ENCODE results near the gene NDUFC1. TPM values are rescaled to one million over a fixed set of nuclear protein-coding genes. Genes with fewer than 3 reads are reported as not detected.
"Not testable (repeated sequence)": the region's sequence is repeated elsewhere in the genome, so short reads cannot be mapped to it uniquely, and the experiment has no call there.

Gene NDUFC1
- polyA plus RNA-seq (ENCODE audit: insufficient read length in 12 of 12) = 10 to 100 TPM in 11 of 12 donors, not detected in 1; 51.1 to 71.0 (median 57.9) TPM
- long read RNA-seq, donor 1, transcript NDUFC1-209 (5 exons, 1,198 nt) = major isoform, 8 of 198 reads
- long read RNA-seq, donor 1, partial matches to known transcripts = 187 of 198 reads
- long read RNA-seq, donor 1, other reads (novel, unspliced or antisense) = 0 of 198 reads
- long read RNA-seq, donor 2, partial matches to known transcripts = 168 of 176 reads
- long read RNA-seq, donor 2, other reads (novel, unspliced or antisense) = 0 of 176 reads
- long read RNA-seq, donor 3, partial matches to known transcripts = 63 of 67 reads
- long read RNA-seq, donor 3, other reads (novel, unspliced or antisense) = 0 of 67 reads
- long read RNA-seq, donor 4, partial matches to known transcripts = 45 of 47 reads
- long read RNA-seq, donor 4, other reads (novel, unspliced or antisense) = 0 of 47 reads
- long read RNA-seq, donor 5, partial matches to known transcripts = 172 of 176 reads
- long read RNA-seq, donor 5, other reads (novel, unspliced or antisense) = 0 of 176 reads
- long read RNA-seq, donor 6, partial matches to known transcripts = 74 of 74 reads
- long read RNA-seq, donor 6, other reads (novel, unspliced or antisense) = 0 of 74 reads
- long read RNA-seq, donor 7, partial matches to known transcripts = 67 of 72 reads
- long read RNA-seq, donor 7, other reads (novel, unspliced or antisense) = 0 of 72 reads
- long read RNA-seq, donor 8, transcript NDUFC1-209 (5 exons, 1,198 nt) = major isoform, 6 of 132 reads
- long read RNA-seq, donor 8, partial matches to known transcripts = 114 of 132 reads
- long read RNA-seq, donor 8, other reads (novel, unspliced or antisense) = 10 of 132 reads
- long read RNA-seq, donor 9, partial matches to known transcripts = 71 of 77 reads
- long read RNA-seq, donor 9, other reads (novel, unspliced or antisense) = 0 of 77 reads
- long read RNA-seq, donor 10, partial matches to known transcripts = 100 of 117 reads
- long read RNA-seq, donor 10, other reads (novel, unspliced or antisense) = 12 of 117 reads
- long read RNA-seq, donor 11, partial matches to known transcripts = 154 of 158 reads
- long read RNA-seq, donor 11, other reads (novel, unspliced or antisense) = 0 of 158 reads

DNA sequence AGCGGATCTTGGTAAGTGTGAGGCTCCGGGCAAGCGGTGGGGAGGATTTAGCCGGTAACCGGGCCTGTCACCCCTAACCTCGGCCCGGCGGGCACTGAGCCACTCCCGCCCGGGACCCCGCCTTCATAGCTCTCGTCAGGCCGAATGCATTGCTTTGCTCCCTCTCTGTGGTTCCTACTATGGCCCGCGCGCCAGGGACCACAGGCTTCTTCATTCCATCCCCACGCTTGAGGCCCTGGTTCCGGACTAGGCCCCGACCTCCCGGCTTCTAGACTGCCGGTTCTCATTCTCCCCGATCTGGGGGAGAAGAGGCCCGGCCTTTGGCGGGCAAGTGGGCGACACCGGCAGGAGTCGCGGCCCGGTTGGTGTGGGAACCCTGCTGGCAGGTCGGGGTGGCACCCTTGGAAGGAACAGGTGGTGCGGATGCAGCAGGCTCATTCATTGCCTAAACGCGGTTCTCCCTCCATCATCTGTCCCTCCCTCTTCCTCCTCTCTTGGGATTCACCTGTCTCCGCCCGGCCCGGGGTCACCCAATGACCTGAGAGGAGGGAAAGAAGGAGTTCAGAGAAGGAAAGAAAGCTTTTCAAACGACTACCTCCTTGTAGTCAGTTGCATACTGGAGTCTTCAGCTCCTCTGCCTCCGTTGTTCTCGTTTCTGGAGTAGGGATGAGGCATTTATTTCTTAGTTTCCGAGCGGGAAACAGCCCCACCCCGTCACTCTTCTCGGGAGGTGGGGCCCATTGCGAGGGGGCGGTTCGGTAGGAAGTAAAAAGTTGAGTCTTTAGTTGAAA is at the start of gene NDUFC1:
Gene NDUFC1 (minus strand): TSS at position 657 of the 791 bp plus-strand sequence. CDS start 6,679 bp downstream, outside the sequence.
- peak; percentile 53 for DNase-seq

- no peak for DNase-seq
These were observed 35.3 kb upstream of the NDUFC1 start for GRCh38 chr4:139337612-139338011.

DNA sequence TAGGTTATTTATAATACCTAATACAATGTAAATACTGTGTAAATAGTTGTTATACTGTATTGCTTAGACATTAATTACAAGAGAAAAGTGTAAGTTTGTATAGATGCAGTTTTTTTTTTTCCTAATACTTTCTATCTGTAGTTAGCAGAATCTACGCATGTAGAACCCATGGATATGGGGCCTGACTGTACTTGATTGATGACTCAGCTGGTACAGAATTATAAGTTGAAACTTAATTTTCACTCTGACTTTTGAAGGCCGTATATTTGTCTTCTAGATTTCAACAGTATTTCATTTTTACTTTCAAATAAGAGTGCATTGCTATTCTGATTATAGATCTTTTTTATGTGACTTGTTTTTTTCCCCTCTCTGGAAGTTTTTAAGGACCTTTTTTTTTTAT is 30.8 kb upstream of the NDUFC1 start:
- DNase-seq = no peak

DNA sequence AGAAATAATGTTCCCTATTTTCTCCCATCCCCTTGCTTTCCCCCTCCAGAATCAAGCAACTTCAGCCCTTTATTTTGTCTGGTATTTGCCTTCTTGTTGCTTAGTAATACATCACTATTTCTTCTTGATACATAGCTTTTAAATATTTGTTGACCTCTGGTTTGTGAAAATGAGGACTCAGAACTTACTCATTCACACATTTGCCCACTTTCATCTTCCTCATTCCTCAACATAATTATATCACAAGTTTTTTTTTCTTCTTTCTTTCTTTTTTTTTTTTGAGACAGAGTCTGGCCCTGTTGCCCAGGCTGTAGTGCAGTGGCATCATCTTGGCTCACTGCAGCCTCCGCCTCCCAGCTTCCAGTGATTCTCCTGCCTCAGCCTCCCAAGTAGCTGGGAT is 28.9 kb upstream of the NDUFC1 start:
- no peak for DNase-seq

DNA sequence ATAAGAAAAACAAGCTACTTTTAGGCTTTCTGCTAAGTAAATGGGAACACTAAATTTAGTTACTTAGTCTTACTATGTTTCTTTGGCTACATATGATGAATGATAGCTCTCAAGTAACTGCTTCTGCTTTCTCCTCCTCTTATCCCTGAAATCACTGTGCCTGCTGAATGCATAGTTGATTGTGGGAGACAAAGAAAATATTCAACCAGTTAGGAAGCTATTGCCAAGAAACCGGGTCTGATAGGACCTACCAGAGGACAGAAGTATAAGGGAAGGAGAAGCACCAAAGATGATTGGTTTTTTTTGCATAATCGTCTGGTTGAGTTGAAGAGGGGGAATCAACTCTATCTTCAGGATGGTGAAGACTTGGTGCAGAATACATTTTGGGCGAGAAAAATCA is 28.0 kb upstream of the NDUFC1 start:
- no peak for DNase-seq

- no peak for DNase-seq
These were observed 27.5 kb upstream of the NDUFC1 start for GRCh38 chr4:139329665-139330200.

- DNase-seq = no peak
These were observed 22.3 kb upstream of the NDUFC1 start for GRCh38 chr4:139324620-139325019.

GRCh38 chr4:139322541-139322940 is 20.3 kb upstream of the NDUFC1 start:
- DNase-seq = not testable (repeated sequence)

DNA sequence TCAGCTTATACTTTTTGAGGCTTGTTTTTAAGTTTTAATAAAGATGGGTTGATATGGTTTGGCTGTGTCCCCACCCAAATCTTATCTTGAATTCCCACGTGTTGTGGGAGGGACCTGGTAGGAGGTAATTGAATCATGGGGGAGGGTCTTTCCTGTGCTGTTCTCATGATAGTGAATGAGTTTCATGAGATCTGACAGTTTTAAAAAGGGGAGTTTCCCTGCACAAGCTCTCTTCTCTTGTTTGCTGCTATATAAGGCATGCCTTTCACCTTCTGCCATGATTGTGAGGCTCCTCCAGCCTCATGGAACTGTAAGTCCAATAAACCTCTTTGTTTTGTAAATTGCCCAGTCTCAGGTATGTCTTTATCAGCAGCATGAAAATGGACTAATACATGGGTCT is 19.8 kb upstream of the NDUFC1 start:
- DNase-seq = not testable (repeated sequence)

- DNase-seq = no peak
These were observed 17.3 kb upstream of the NDUFC1 start for GRCh38 chr4:139319571-139319970.

DNA sequence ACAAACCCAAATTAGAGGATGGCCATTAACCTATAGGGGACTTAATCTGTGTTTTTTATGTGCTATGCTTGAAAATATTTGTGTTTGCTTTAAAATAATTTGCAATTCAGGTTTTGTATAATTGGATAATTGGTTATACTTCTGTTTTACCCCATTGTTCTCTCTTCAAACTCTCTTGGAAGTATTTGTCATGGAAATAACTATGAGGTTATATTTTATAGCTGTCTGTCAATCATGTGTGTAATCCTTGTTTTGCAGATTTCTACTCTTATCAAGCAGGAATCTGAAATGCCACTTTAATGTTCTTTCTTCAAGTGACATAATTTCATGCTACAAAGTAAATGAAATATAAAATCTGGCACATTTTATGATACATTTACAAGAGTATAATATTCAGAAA is 15.4 kb upstream of the NDUFC1 start:
- no peak for DNase-seq

GRCh38 chr4:139316733-139317132 is 14.5 kb upstream of the NDUFC1 start:
- DNase-seq = no peak

GRCh38 chr4:139315221-139315675 is 13.0 kb upstream of the NDUFC1 start:
- no peak for DNase-seq

DNA sequence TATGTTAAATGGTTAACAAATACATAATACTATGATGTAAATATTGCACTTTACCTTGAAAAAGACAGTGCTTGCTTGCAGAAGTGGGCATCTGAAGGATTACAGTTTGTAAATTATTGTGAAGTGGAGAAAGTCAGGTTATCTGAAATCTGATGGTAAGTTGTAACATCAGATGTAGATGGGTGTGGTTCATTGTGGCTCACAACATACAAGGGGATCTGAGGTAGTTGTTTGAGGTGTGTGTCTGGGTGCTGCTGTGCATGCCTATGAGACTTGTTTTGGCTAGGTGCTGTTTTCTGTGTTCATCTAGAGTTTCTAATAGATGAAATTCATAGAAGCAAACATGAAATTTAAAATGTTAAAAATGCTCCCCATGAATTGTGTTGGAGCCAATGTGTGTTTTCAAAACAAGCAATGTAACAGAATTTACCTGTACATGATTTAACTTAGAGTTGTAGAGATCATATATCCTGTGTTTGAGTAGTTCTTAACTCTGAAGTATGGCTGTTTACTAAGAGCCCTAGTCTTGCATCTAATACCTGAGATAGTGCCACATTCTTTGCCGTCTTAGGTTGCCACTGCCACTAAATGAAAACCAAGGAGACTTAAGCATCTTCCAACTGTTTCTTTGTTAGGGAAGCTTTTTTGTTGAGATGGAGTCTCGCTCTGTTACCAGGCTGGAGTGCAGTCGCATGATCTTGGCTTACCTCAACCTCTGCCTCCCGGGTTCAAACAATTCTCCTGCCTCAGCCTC is 11.9 kb upstream of the NDUFC1 start:
- no peak for DNase-seq

- not testable (repeated sequence) for DNase-seq
These were observed 11.1 kb upstream of the NDUFC1 start for GRCh38 chr4:139313414-139313813.

DNA sequence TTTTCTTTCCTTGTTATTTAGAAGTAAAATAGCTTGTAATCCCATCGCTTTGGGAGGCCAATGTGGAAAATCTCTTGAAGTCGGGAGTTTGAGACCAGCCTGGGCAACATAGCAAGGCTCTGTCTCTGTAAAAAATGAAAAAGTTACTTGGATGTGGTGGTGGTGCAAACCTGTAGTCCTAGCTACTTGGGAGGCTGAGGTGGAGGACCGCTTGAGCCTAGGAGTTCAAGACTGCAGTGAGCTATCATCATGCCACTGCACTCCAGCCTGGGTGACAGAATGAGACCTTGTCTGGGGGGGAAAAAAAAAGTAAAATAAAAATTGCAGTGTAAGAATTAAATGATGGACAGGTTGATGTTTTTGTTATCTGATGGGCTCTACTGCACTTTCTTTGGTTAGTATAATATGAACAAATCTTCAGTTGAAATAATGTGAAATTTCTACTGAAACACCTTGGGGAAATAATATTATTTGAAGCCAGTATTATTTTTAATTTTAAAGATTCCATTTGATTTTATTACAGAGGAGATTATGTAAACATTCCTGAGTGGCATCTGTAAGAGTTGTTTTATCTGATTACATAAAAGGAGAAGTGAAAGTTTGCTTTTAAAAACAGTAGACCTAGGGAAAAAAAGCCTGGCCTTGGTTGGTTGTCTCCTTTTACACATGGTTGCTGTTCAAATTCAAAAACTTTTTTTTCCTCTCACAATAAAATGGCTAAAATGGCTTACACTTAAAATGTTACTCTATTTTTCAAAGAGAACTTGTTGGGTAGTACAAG is 10.5 kb upstream of the NDUFC1 start:
- DNase-seq = no peak

- no peak for DNase-seq
These were observed 9.6 kb upstream of the NDUFC1 start for GRCh38 chr4:139311909-139312308.

- no peak for DNase-seq
These were observed 2.6 kb upstream of the NDUFC1 start for GRCh38 chr4:139304920-139305319.

GRCh38 chr4:139301113-139301820 is 1.0 kb downstream of the NDUFC1 start, which contains the start of gene NAA15:
Gene NAA15 (plus strand): TSS chr4:139301505. CDS start chr4:139301778, 273 bp downstream.
- DNase-seq = peak; percentile 98

Data from muscle of arm (tissue), 14 donors.